SK-N-SH (cell line): Measurements from ENCODE around the gene C12orf50. TPM values are rescaled to one million over a fixed set of nuclear protein-coding genes. Genes with fewer than 3 reads are reported as not detected.

ENCODE experiments used
- CTCF ChIA-PET: fragments of 300-600, 350-600 bp; formaldehyde crosslinking; extraction: SDS; loops from one replicate; lab custom pipeline; 2021; lab: Yijun Ruan, JAX
- POLR2A ChIA-PET: fragments of 350-600 bp; sonication (Branson Sonifier 250); formaldehyde crosslinking; extraction: SDS; loops from one replicate; lab custom pipeline; 2020; ENCODE audit warnings: antibody characterized with exemption, inconsistent platforms; lab: Yijun Ruan, JAX
- DNase-seq: peaks from one replicate; pipeline ENCODE4 v3.0.0; 2012
- H2AFZ ChIP-seq: fragments of 200-600 bp; sonication (generic); 2 replicates; pipeline ENCODE4 v1.8.1; 2016; ENCODE audit warnings: antibody characterized with exemption, mild to moderate bottlenecking, low read depth
- H3F3A ChIP-seq: fragments of 200-600 bp; sonication (generic); replicated peaks from 2 replicates; pipeline ENCODE3; 2016; ENCODE audit warnings: antibody characterized with exemption, mild to moderate bottlenecking; ENCODE audit not compliant: insufficient read depth
- H3K27ac ChIP-seq, 2 experiments: fragments of 200-500 bp in 1 of 2; fragments of 200-600 bp in 1 of 2; sonication (Bioruptor generic) in 1 of 2; sonication (generic), shearing (Covaris generic) in 1 of 2; 2 replicates each; pipeline versions ENCODE4 v1.5.1 to v1.6.1; 2014 to 2016; ENCODE audit warnings: low read depth in 2 of 2, inconsistent platforms in 1 of 2, low read length in 1 of 2, mild to moderate bottlenecking in 1 of 2, mixed read lengths in 1 of 2
- H3K27me3 ChIP-seq: fragments of 200-600 bp; sonication (generic), shearing (Covaris generic); 2 replicates; pipeline ENCODE4 v1.6.1; 2016; ENCODE audit warnings: mixed run types; ENCODE audit not compliant: insufficient read depth
- H3K36me3 ChIP-seq, 2 experiments: fragments of 200-500 bp in 1 of 2; fragments of 200-600 bp in 1 of 2; sonication (Bioruptor generic) in 1 of 2; sonication (generic) in 1 of 2; replicated peaks in 1 of 2; 2 replicates each; pipeline versions ENCODE3 to v1.5.1; 2014 to 2016; ENCODE audit warnings: low read length in 1 of 2, mild to moderate bottlenecking in 1 of 2; ENCODE audit not compliant: insufficient read depth in 2 of 2, control insufficient read depth in 1 of 2
- H3K4me1 ChIP-seq, 2 experiments: fragments of 200-500 bp in 1 of 2; fragments of 200-600 bp in 1 of 2; sonication (Bioruptor generic) in 1 of 2; sonication (generic), shearing (Covaris generic) in 1 of 2; 2 replicates each; pipeline versions ENCODE4 v1.5.1 to v1.6.1; 2014 to 2016; ENCODE audit warnings: low read depth in 1 of 2, low read length in 1 of 2, mixed run types in 1 of 2; ENCODE audit not compliant: insufficient read depth in 2 of 2, control insufficient read depth in 1 of 2
- H3K4me2 ChIP-seq: fragments of 200-600 bp; sonication (generic), shearing (Covaris generic); 2 replicates; pipeline ENCODE4 v1.6.1; 2017; ENCODE audit warnings: mixed run types
- H3K4me3 ChIP-seq, 2 experiments: fragments of 200-500 bp in 1 of 2; fragments of 200-600 bp in 1 of 2; sonication (Bioruptor generic) in 1 of 2; sonication (generic), shearing (Covaris generic) in 1 of 2; 2 replicates each; pipeline versions ENCODE4 v1.5.1 to v1.8.1; 2014 to 2016; ENCODE audit warnings: low read depth in 2 of 2, inconsistent platforms in 1 of 2, low read length in 1 of 2, mild to moderate bottlenecking in 1 of 2, mixed read lengths in 1 of 2, moderate library complexity in 1 of 2
- H3K79me2 ChIP-seq: fragments of 200-600 bp; sonication (generic); 2 replicates; pipeline ENCODE4 v1.8.1; 2017; ENCODE audit warnings: mild to moderate bottlenecking; ENCODE audit not compliant: insufficient read depth
- H3K9ac ChIP-seq: fragments of 200-600 bp; sonication (generic); 2 replicates; pipeline ENCODE4 v1.6.1; 2017; ENCODE audit warnings: mixed run types
- H3K9me2 ChIP-seq: fragments of 200-600 bp; sonication (generic); 2 replicates; pipeline ENCODE4 v1.6.1; 2017; ENCODE audit warnings: mixed run types
- H3K9me3 ChIP-seq: fragments of 200-600 bp; sonication (generic); 2 replicates; pipeline ENCODE4 v1.6.1; 2017; ENCODE audit warnings: mixed run types, mild to moderate bottlenecking, moderate library complexity
- H4K20me1 ChIP-seq: fragments of 200-600 bp; sonication (generic); 2 replicates; pipeline ENCODE4 v1.6.1; 2017; ENCODE audit warnings: mild to moderate bottlenecking, mixed run types; ENCODE audit not compliant: insufficient read depth
- MXI1 ChIP-seq: IDR thresholded peaks from 2 replicates; pipeline ENCODE4 v1.6.1; 2012; ENCODE audit warnings: mild to moderate bottlenecking, low read depth, low read length, improper control_type of control experiment
- POLR2AphosphoS5 ChIP-seq: IDR thresholded peaks from 2 replicates; pipeline ENCODE4 v1.6.1; 2012; ENCODE audit warnings: low read depth, low read length
- RAD21 ChIP-seq: IDR thresholded peaks from 2 replicates; pipeline ENCODE4 v1.6.1; 2012; ENCODE audit warnings: mild to moderate bottlenecking, low read length
- RCOR1 ChIP-seq: fragments of 150-350 bp; IDR thresholded peaks from 2 replicates; pipeline ENCODE4 v1.6.1; 2017; ENCODE audit warnings: antibody characterized with exemption, low read length
- RFX5 ChIP-seq: IDR thresholded peaks from 2 replicates; pipeline ENCODE4 v1.6.1; 2012; ENCODE audit warnings: mild to moderate bottlenecking, improper control_type of control experiment, low read length
- SMC3 ChIP-seq: IDR thresholded peaks from 2 replicates; pipeline ENCODE4 v1.6.1; 2012; ENCODE audit warnings: low read depth, low read length, improper control_type of control experiment
- TEAD4 ChIP-seq: IDR thresholded peaks from 2 replicates; pipeline ENCODE4 v1.4.0; 2012; ENCODE audit warnings: mild to moderate bottlenecking, borderline replicate concordance; ENCODE audit not compliant: insufficient read depth
- USF1 ChIP-seq: IDR thresholded peaks from 2 replicates; pipeline ENCODE4 v1.4.0; 2012; ENCODE audit warnings: low read depth, borderline replicate concordance
- ZBTB33 ChIP-seq: IDR thresholded peaks from 2 replicates; pipeline ENCODE4 v1.4.0; 2012; ENCODE audit warnings: low read depth, borderline replicate concordance
- WGBS: methylation state at CpG from one replicate; pipeline ENCODE4 v1.1.6; 2017; ENCODE audit warnings: low lambda C conversion rate; 5-methylcytosine and 5-hydroxymethylcytosine counted together
- polyA plus RNA-seq, 3 experiments: library from polyadenylated mRNA; depleted of rRNA; stranded (reverse); fragments of >200 nt; gene quantifications; 2 replicates each; pipeline ENCODE4 v1.2.3, GENCODE V29; 2012

The C12orf50 gene
- polyA plus RNA-seq, 1 of the 3 experiments (the other 2 are of a cell fraction) = 0.03 TPM

GRCh38 chr12:88006351-88006750, 22.9 kb downstream of the C12orf50 start:
- ChIA-PET CTCF (interaction anchor here (1.0 kb wide), 1 partner anchor 10 kb away, joined by 3 read pairs; no protein-coding TSS in a partner anchor), POLR2A (no interaction called here)
- WGBS = 70% methylated on average over 4 of the region's 4 CpGs
- no peak for DNase-seq
- no peaks in the 10 kb centered on the region for H3K36me3 ChIP-seq
- H3K27ac ChIP-seq = no peak overlapping the region
- H3K4me1 ChIP-seq = no peaks in the 10 kb centered on the region
- H3K9me2 ChIP-seq = no peaks in the 10 kb centered on the region
- H3K9me3 ChIP-seq = peaks cover 19% of the 10 kb centered on the region
- H3F3A ChIP-seq = no peaks in the 10 kb centered on the region
- no peak overlapping the region for H2AFZ ChIP-seq
- no peaks in the 10 kb centered on the region for H3K27me3 ChIP-seq
- no peaks in the 10 kb centered on the region for H3K79me2 ChIP-seq
- H3K9ac ChIP-seq = no peak overlapping the region
- H3K4me2 ChIP-seq = no peak overlapping the region
- no peaks in the 10 kb centered on the region for H4K20me1 ChIP-seq
- no peak overlapping the region for H3K4me3 ChIP-seq
- TF ChIP-seq SMC3 (no peak), RFX5 (no peak)

GRCh38 chr12:88001327-88001726, 27.9 kb downstream of the C12orf50 start:
- Histone ChIP-seq H3K9ac (no peak overlapping the region), H3K9me3 (peaks cover 20% of the 10 kb centered on the region), H2AFZ (0 out of 2 replicates have a peak overlapping the region, but pooled peaks have one; percentile 24), H3K9me2 (no peaks in the 10 kb centered on the region)
- TF ChIP-seq RCOR1 (no peak), MXI1 (no peak), ZBTB33 (no peak), RAD21 (no peak), POLR2AphosphoS5 (no peak), USF1 (no peak), TEAD4 (no peak)
- TF ChIP-seq, all 33 proteins: peak for 0
- Histone ChIP-seq H3K4me1 (no peaks in the 10 kb centered on the region), H3K4me2 (no peak overlapping the region), H3F3A (no peaks in the 10 kb centered on the region), H3K27ac (no peak overlapping the region), H3K79me2 (no peaks in the 10 kb centered on the region), H3K4me3 (no peak overlapping the region), H3K36me3 (no peaks in the 10 kb centered on the region), H3K27me3 (no peaks in the 10 kb centered on the region), H4K20me1 (no peaks in the 10 kb centered on the region)
- WGBS = 67% methylated on average over 2 of the region's 2 CpGs
- POLR2A ChIA-PET = no interaction called here
- CTCF ChIA-PET = no interaction called here
- DNase-seq = no peak
